Activated CD8-positive, alpha-beta memory T cell treated with anti-CD3 and anti-CD28 coated beads, Interleukin-2, amount 50 U/mL, for 48 hours (primary cell): ENCODE measurements around the gene TRDN.
"Not testable (repeated sequence)": the region's sequence is repeated elsewhere in the genome, so short reads cannot be mapped to it uniquely, and the experiment has no call there.

Experiments used
- DNase-seq: peaks from one replicate; pipeline ENCODE4 v3.0.0-alpha.2; 2020

The TRDN gene

DNA sequence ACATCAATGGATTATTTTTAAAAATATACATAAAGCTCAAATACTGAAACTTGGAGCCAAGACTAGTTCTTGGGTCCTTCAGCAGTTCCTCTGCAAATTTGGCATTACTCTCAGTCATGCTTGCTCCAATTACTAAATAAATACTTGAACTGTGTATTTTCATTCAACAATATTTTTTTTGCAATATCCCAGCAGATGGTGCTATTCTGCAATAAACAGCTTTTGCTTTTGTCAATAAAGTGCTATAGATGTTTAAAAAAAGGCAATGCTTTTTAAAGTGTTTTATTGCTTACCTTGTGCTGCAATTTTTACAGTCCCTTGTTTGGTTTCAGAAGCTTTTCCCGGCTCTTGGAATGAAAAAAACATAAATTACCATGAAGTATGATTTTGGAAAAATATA lies 243.4 kb downstream of the TRDN start:
- no peak for DNase-seq

DNA sequence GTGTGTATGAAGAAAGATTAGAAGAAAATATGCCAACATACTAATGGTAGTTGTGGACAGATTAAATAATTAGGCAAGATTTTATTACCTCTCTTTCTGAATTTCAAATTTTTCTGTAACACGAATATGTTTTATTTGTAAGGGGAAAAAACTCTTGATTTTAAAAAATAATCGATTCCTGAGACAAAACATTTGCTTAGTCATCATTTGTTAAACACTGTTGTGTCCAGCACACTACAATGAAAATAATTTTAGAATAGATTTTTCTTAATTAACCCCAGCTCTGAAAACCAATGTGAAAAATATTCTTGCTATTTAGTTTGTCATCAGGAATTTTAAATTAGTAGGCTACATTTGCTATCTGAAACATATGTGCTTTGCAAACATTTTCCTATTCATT lies 253.0 kb downstream of the TRDN start:
- no peak for DNase-seq

DNA sequence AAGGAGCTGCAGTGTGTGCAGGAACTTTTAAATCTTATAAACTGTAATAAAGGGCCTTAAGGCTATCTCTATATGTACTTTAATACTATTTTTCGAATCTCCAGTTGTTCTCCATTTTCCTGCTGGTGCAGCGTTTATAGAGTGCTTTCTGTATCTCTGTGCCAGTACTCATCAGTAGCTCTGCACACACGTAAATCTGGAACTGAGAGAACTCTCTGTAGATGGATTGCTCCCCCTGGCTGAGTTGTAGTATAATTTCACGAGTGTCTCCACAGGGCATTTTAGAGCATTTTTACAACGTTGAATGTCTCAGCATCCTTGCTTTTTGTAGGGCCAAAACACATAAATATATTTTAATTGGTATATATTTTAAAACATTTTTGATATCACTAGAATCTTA lies 256.5 kb downstream of the TRDN start:
- DNase-seq, result no peak

DNA sequence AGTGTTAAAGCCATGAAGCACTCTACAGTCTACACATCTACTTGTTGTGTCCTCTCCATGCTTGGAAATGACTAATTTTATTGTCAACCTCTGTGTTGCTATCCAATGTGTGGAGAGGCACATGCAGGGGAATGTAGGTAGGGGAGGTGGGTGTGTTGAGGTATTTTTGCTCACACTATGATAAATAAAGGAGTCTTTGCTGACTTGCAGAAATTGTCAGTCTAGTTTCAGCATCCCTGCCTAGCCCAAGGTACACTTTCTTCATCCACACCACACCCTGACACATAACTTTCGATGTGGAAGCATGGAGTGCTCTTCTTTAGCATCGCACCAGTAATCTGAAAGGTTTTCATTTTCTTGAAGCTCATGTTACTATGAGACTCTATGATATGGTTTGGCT lies 264.0 kb downstream of the TRDN start:
- DNase-seq, result no peak

DNA sequence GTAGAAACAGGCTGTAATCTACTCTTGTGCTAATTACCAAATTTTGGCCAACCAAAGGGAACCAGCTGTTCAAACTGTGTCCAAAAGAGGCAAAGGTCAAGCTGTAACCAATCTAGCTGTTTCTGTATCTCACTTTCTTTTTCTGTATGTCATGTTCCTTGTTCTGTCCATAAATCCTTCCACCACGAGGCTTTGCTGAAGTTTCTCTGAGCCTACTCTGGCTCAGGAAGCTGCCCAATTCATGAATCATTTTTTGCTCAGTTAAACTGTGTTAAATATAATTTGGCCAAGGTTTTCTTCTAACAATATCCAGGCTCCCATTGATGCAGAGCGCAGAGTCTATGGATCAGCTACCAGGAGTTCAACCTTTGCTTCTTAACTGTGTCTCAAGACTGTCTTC lies 272.8 kb downstream of the TRDN start:
- no peak for DNase-seq

DNA sequence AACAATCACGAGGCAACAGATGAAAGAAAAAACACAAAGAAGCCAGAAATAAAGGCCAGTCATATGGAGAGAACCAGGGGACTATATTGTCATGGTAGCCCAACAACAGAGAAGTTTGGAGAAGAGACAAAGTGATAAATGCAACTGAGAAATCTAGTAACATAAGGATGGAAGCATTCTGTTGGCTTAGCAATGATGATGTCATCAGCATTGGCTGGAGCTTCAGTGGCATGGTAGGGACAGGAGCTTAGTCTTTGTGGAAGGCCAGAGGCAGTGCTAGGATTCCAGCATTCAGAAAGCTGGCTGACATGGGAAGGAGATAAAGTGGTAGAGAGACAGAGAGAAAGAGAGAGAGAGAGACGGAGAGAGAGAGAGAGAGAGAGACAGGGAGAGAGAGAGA lies 276.4 kb downstream of the TRDN start:
- DNase-seq, result no peak

DNA sequence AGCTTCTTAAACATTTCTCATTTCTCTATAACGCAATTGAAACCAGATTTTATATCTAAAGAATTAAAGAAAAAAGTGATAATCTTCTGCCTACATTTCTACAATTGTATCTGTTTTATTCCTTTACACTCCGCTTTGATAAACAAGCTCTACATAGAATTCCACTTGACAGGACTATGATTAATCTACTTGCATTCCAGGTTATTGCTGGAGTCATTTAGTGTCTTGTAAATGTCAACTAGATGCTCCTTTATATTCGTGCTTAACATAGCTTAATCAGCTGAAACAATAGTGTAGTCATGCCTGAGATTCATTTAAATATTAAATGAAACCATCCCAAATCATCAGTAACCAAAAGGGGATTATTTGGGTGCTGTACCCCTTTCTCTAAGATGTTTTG lies 284.0 kb downstream of the TRDN start:
- no peak for DNase-seq

DNA sequence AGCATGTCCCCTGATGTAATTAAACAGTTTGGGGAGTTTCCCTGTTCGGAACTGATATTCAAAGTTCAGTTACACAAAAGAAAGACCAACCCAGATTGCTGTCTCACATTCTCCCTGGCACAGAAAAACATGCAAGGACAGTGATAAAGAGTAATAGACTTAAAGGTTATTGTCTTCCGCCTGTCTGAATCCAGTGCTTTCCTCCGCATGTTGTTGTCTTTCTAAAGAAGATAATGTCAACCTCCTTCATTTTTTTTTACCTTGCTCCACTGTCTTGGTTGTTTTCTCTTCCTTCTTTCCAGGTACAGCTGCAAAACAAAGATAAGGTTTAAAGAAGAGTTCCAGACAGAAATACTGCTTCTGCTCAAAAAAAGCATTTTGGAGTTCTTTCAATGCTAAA lies 284.5 kb downstream of the TRDN start:
- DNase-seq, result no peak

DNA sequence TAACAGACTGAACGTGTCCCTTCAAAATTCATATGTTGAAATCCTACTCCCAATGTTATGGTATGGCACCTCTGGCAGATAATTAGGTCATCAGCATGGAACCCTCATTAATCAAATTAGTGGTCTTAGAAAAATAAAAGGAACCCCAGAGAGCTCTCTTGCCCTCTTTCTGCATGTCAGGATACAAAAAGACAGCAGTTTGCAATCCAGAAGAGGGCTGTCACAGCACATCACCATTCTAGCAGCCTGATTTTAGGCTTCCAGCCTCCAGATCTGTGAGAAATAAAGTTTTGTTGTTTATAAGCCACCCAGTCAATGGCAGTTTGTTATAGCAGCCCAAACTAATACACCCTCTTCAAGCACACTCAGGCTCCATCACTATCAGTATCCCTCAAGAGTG lies 292.9 kb downstream of the TRDN start:
- DNase-seq, result no peak

DNA sequence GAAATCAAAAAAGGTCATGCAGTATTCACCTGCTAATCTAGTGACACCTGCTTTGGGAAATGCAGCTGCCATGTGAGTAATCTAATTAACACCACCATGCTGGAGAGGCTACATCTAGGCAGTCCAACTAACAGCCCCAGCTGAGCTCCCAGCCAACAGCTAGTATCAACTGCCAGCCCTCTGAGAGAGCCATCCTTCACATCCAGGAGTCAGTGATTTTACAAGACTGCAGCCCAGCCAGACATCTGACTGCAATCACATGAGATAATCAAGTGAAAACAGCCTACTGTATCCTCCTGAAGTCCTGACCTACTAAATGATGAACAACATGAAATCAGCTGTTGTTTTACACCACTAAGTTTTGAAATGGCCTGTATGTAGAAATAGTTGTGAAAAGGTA lies 298.4 kb downstream of the TRDN start:
- DNase-seq, result no peak

DNA sequence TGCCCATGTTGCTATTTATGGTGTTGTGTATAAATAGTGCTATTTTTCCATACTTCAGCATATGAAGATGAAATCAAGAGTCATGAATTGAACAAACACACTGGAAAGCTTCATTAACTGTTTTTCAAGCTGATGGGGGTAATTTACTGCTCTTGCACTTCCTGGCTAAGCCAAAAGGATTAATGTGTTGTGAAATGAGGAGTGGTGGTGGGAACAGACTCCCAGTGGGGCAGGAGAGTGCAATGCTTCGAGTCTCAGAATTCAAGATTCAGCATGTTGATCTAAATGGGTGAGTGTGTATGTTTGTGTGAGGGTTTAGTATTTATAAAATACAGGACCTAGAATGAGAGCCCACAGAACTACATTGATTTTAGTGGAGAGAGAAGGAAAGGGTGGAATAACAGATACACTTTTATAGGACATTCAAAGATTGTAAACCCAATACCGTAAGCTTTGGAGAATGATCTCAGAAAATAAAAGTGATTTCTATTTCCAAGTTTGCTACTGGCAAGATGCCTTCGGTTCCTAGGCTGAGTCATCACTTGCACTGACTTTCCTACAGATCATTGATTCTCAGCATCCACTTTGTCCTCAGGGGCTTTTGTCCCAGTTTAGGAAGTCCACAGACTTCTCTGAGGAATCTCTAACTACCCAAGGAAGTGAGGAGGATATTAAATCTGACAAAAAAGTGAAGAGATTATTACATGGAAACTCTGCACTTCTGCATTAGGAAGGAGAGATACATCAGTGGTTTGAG lies 303.6 kb downstream of the TRDN start:
- no peak for DNase-seq

DNA sequence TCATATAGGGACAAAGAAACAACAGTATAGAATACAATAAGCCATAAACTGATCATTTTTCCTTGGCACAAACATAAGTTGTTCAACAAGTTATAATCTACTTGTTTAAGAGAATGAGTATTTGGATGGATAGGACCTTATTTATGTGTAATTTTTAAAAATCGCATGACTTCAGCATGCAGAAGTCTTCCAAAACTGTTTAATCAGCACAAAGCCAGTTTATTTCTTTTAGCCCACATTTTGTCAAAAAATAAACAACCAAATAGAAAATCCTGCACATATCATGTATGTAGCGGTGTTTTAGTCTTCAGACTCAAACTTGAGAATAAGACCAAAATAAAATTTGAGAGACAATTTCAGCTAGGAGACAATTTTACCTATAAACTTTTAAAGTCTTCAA lies 304.7 kb downstream of the TRDN start:
- DNase-seq, result no peak

DNA sequence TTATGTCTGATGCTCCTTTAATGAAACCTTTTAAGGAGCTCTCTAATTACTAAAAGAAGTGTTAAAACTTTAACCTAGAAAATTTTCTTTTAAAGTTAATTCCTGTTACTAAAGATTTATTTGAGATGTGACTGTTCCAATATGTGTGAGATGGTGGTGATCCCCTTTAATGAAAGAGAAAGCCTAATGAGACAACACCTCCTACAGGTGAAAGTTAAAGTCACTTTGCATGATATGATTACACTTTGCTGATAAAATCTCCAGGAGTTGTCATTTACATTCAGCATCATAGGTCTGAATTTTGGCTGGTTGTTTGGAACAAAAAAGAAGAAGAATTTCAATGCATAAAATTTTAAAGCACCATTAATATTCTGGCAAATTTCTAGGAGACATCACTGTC lies 307.4 kb downstream of the TRDN start:
- no peak for DNase-seq

DNA sequence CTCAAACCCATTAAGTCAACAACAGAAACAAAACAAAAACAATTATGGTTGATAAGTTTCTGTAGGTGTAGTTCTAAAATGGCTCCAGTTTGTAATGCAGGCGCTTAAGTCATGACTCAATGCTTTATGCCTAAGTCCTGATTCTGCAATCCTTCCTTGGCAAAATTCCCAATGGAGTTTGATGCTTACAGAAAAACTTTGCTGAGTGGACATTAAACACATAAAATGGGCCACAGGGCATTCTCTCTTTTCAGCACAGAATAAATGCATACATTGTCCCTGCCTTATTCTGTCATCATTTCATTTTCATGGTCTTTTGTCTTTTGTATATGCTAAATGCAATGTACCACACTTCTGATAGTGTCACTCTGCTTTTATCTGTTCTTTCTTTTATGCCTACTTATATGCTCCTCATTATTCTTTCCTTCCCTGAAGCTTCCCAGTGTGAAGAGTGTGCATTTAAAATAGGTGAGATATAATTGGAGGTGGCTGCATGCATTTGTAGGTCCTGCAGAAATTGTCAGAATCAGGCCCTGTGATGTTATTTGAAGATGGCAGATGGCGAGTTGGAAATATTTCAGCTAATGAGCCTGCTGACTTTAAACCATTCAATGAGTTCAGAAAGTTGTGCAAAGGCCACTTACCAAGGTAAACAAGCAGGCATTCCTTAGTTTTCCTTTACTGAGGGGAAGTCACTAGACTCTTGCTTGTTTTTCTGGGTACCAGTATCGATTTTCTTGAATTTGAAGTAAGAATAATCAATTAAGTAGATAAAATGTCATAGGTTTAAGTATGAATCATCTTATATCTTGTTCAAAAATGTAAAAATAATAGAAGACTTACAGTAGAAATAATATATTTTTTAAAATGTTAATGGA lies 313.1 kb downstream of the TRDN start:
- no peak for DNase-seq

DNA sequence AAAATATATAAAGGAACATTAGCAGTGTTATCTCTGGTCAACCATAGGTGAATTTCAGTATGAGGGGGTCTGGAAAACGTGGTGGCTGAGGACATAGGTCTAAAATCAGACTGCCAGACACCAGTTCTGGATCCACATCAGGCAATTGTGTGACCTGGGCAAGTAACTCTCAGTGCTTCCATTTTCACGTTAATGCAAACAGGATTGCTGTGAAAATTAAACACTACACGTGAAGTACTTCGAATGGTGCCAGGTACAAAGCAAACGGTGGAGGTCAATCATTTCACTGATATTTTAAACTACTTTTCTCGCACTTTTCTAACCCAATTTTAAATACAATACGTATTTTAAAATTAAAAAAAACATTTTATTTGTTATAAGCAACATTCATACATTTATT lies 315.7 kb downstream of the TRDN start:
- no peak for DNase-seq

DNA sequence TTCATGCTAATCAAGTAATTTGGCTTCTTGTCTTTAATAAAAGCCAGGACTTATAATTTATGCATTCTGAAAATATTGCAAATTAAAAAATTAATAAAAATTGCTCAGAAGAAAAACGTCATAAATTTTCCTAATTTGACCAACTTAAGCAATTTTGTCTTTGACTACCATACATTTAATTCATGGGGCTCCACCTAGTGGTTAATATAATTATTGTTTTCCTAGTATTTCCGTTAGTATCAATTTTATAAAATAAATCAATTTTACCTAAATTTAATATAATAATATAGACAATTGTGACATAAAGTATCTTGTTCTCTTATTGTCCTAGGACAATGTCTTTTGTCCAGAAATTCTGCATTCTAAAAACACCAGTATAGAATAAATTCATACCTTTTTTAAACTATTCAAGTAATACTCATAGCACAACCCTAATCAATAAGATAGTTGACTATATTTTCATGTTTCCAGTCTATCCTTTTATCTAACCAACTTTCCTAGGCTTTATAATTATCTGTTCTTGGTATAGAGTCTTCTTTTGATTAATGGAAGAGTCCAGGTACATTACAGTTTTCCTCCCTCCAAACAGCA lies 319.9 kb downstream of the TRDN start:
- DNase-seq, result no peak

DNA sequence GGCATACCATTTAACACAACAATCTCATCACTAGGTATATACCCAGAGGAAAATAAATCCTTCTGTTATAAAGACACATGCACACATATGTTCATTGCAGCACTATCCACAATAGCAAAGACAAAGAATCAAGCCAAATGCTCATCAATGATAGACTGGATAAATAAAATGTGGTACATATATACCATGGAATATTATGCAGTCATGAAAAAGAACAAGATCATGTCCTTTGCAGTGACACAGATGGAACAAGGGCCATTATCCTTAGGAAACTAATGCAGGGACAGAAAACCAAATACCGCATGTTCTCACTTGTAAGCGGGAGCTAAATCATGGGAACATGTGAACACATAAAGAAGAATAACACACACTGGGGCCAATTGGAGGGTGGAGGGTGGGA lies 322.3 kb downstream of the TRDN start:
- DNase-seq, result not testable (repeated sequence)

DNA sequence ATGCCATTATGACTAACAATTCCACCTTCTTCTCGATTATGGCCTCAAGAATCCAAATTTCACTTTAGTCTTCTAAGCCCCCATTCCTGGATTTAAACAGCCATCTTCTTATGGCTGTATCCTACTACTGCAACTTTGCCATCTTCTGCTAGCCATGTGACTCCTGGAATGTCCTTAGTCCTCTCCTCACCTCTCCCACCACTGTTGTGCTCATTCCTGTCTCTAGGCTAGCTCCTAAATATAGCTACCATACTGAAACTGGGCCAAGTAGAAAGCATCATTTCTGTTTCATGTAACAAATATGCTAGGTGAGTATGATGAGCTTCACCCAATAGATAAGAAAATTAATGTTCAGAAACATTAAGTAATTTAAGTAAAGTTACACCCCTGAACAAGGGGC lies 327.6 kb downstream of the TRDN start:
- DNase-seq, result no peak

DNA sequence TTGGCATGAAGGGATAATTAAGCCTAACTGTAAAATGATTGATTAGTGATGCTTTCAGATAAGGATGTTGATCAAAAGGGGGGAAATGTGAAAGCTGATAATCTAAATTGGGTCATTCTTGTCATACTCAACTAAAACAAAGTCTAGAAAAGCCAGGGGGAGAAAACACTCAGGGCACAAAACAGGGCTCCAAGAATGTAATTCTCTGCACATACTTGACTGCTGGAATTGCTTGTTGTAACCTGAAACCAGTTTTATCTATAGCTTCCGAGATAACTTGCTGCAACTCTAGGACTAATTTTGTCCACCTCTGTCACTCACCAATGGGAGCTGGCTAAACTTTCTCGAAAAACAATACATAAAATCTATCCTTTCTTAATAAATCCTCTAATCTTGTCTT lies 330.4 kb downstream of the TRDN start:
- no peak for DNase-seq

DNA sequence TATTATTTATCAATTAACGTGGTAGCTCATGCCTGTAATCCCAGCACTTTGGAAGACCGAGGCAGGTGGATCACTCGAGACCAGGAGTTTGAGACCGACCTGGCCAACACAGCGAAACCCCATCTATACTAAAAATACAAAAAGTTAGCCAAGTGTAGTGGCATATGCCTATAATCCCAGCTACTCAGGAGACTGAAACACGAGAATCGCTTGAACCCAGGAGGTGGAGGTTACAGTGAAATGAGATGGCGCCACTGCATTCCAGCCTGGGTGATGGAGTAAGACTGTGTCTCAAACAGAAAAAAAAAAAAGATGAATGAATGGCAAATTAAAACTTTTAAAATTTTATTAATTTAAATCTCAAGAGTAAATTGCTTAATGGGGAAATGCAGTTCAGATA lies 341.1 kb downstream of the TRDN start:
- no peak for DNase-seq

DNA sequence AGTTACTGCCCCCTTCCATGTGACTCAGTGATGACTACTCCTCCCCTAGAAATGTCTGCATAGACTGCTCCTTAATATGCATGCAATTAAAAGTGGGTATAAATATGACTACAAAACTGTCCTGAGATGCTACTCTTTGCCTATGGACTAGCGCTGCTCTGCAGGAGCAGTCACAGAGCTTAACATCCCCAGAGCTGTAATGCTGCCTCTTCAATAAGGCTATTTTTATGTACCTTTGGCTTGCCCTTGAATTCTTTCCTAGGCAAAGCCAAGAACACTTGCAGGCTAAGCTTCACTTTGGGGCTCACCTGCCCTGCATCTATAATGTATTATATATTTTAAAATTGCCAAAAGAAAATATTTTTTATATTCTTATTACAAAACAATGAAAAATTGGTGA lies 341.6 kb downstream of the TRDN start:
- no peak for DNase-seq

DNA sequence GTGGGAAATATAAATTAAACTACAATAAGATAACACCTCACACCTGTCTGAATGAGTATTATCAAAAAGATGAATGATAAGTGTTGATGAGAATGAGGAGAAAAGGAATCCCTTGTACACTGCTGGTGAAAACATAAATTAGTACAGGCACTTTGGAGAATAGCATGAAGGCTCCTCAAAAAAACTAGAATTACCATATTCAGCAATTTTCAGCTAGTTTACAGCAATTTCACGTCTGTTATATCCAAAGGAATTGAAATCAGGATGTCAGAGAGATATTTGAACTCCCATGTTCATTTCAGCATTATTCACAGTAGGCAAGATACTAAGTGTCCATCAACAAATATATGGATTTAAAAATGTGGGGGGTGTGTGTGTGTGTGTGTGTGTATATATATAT lies 348.1 kb downstream of the TRDN start:
- DNase-seq, result no peak

DNA sequence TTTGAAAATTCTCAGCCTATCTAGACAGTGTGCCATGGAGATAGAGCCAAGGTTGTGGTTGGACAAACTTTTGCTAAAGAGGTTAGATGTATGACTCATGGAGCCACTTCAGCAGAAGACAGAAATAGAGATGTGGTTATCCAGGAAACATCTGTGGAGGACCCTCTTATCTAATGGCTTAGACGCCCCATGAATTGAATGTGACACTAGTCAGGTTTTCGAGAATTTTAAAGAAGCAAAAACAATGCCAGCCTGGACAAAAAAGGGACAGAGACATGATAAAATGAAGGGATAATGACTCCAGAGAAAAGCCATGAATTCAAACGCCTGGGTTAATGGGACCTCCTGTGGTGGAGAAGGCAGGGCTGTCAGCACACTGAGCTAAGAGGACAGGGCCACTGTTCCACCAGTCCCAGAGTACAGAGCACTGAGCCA lies 360.2 kb downstream of the TRDN start:
- no peak for DNase-seq

DNA sequence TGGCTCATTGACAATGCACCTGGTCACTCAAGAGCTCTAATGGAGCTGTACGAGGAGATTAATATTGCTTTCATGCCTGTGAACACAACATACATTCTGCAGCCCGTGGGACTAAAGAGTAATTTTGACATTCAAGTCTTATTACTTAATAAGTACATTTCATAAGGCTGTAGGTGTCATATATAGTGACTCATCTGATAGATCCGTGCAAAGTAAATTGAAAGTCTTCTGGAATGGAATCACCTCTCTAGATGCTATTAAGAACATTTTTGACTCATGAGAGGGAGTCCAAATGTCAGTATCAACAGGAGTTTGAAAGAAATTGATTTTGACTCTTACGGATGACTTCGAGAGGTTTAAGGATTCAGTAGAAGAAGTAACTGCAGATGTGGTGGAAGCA lies 372.8 kb downstream of the TRDN start:
- no peak for DNase-seq
